CD4-positive, alpha-beta T cell (primary cell): ENCODE results near the gene PLP1. TPM values are rescaled to one million over a fixed set of nuclear protein-coding genes. Genes with fewer than 3 reads are reported as not detected.
A peak's percentile ranks its signal among the peaks of the same experiment; 100 is the strongest.

Source experiments
- ATAC-seq: fragments of 200-7000 bp; cut with Tn5 transposase; one replicate; pipeline ENCODE4 v1.10.0; 2022; ENCODE audit warnings: mild to moderate bottlenecking; ENCODE audit not compliant: poor library complexity
- CTCF ChIA-PET: fragments of 350-600 bp; sonication (Branson Sonifier 250); formaldehyde crosslinking; loops from one replicate; lab custom pipeline; 2021; ENCODE audit warnings: antibody characterized with exemption, inconsistent platforms; lab: Charles Lee
- POLR2A ChIA-PET: fragments of 350-600 bp; sonication (Branson Sonifier 250); formaldehyde crosslinking; loops from one replicate; lab custom pipeline; 2021; ENCODE audit warnings: antibody characterized with exemption, inconsistent platforms; lab: Charles Lee
- DNase-seq, 14 experiments: peaks; one replicate each; pipeline ENCODE4 v3.0.0-alpha.2; 2013 to 2020; ENCODE audit warnings: mixed read lengths in 2 of 14
- H3K27ac ChIP-seq, 2 donors: one replicate each; pipeline versions ENCODE4 v1.5.1 to v1.7.0; 2013; ENCODE audit warnings: low read length in 2 of 2, low read depth in 1 of 2, mild to moderate bottlenecking in 1 of 2
- H3K27me3 ChIP-seq, 2 experiments: 1 replicate in 1 of 2; 2 replicates in 1 of 2; pipeline versions ENCODE4 v1.6.1 to v1.7.0; 2013; ENCODE audit warnings: low read length in 2 of 2, control low read depth in 1 of 2, mild to moderate bottlenecking in 1 of 2, moderate library complexity in 1 of 2; ENCODE audit not compliant: insufficient read depth in 2 of 2, control insufficient read depth in 1 of 2
- H3K36me3 ChIP-seq: one replicate; pipeline ENCODE4 v1.6.1; 2013; ENCODE audit warnings: low read length, control low read depth; ENCODE audit not compliant: insufficient read depth
- H3K4me1 ChIP-seq: one replicate; pipeline ENCODE4 v1.6.1; 2013; ENCODE audit warnings: low read length, control low read depth; ENCODE audit not compliant: insufficient read depth
- H3K4me3 ChIP-seq: one replicate; pipeline ENCODE4 v1.5.1; 2013; ENCODE audit warnings: mild to moderate bottlenecking, low read length, moderate library complexity
- H3K9me3 ChIP-seq, 2 experiments: 1 replicate in 1 of 2; 2 replicates in 1 of 2; pipeline versions ENCODE4 v1.6.1 to v1.7.0; 2013; ENCODE audit warnings: low read length in 2 of 2, mild to moderate bottlenecking in 2 of 2, control low read depth in 1 of 2, moderate library complexity in 1 of 2; ENCODE audit not compliant: control insufficient read depth in 1 of 2, insufficient read depth in 1 of 2
- H3K27ac Mint-ChIP-seq: one replicate; pipeline ENCODE4 v1.8.0; 2020; ENCODE audit warnings: mixed read lengths
- H3K27me3 Mint-ChIP-seq: one replicate; pipeline ENCODE4 v1.8.0; 2021; ENCODE audit warnings: mixed read lengths
- H3K36me3 Mint-ChIP-seq: one replicate; pipeline ENCODE4 v1.8.0; 2021; ENCODE audit warnings: low read depth, mixed read lengths
- H3K4me1 Mint-ChIP-seq: one replicate; pipeline ENCODE4 v1.8.0; 2021; ENCODE audit warnings: low read depth, mixed read lengths
- H3K4me3 Mint-ChIP-seq: one replicate; pipeline ENCODE4 v1.8.0; 2020; ENCODE audit warnings: mild to moderate bottlenecking, mixed read lengths
- H3K9me3 Mint-ChIP-seq: one replicate; pipeline ENCODE4 v1.8.0; 2020; ENCODE audit warnings: mixed read lengths
- CTCF ChIP-seq: fragments of 200-600 bp; IDR thresholded peaks from one replicate; pipeline ENCODE4 v1.8.0; 2022; ENCODE audit warnings: antibody characterized with exemption, mild to moderate bottlenecking
- intact Hi-C, 2 experiments: fragments of 100-400 bp; cut with DNase I in 1 of 2; cut with micrococcal nuclease in 1 of 2; formaldehyde crosslinking; loops; one replicate each; pipeline versions ENCODE4 v1.15.1 to v1.9.0; 2023 to 2025; cut with DNase I, micrococcal nuclease
- total RNA-seq, 174 experiments: library from RNA in 2 of 174; stranded (reverse) in 2 of 174; gene quantifications; one replicate each; pipeline ENCODE4 v1.2.3 and lab custom pipeline; 2021 to 2026

Gene PLP1
- total RNA-seq, 2 experiments from 2014 or later = not detected

DNA sequence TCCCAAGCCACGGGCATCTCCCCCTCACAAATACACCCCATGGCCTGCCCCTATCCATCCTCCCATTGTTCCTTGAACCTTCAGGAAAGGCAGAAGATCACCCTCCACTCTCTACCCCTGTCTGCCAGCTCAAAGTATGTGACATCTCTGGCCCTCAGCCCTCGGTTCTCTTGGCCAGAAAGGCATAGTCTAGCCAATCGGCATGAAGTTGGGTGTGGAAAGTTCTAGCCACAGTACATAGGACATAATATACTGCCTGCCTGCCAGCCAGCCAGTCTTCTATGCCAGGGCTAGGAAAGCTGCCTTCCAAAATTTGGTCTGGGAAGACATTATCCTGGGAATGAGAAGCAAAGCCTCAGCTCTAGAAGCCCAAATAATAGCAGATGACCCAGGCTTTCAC, 3.2 kb upstream of the PLP1 start:
- no peak for TF ChIP-seq CTCF
- no peak for DNase-seq
- H3K27ac Mint-ChIP-seq = no peak overlapping the region
- no peaks in the 10 kb centered on the region for H3K4me1 Mint-ChIP-seq
- Histone ChIP-seq H3K4me3 (no peak overlapping the region), H3K4me1 (no peaks in the 10 kb centered on the region), H3K27ac (no peak overlapping the region), H3K27me3 (no peaks in the 10 kb centered on the region), H3K36me3 (no peaks in the 10 kb centered on the region), H3K9me3 (no peaks in the 10 kb centered on the region)
- intact Hi-C loops = no loop called here
- no peaks in the 10 kb centered on the region for H3K9me3 Mint-ChIP-seq
- H3K36me3 Mint-ChIP-seq = no peaks in the 10 kb centered on the region
- ATAC-seq = no peak
- POLR2A ChIA-PET = no interaction called here
- no peak overlapping the region for H3K4me3 Mint-ChIP-seq
- peaks cover 8% of the 10 kb centered on the region for H3K27me3 Mint-ChIP-seq
- CTCF ChIA-PET = no interaction called here

DNA sequence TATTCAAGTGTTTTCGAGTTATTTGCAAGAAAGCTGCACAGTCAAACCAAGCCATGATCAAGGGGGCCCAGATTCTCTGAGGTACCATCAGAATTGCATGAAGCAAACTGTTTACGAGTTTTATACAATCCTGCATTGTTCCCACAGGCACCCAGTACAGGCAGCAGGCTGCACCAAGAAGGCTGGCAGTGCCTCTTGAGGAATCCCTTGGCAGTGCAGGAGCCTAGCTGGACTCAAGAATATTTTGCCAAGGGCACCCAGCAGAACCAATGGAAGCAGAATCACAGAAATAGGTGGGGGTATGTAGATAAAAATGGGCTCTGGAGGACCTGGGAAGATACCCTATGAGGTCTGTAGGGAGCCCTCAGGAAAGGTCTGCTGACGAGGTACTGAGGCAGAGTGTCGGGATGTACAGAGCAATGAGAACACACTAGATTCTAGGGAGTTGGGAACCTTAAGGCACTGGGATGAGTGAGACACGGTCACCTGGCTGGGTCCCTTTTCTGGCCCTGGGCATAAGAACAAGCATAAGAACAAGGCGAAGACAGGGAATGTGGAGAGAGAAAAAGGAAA, 2.5 kb upstream of the PLP1 start:
- Histone ChIP-seq H3K36me3 (no peaks in the 10 kb centered on the region), H3K27ac (no peak overlapping the region), H3K9me3 (no peaks in the 10 kb centered on the region), H3K4me1 (no peaks in the 10 kb centered on the region), H3K27me3 (no peaks in the 10 kb centered on the region), H3K4me3 (no peak overlapping the region)
- no peak overlapping the region for H3K4me3 Mint-ChIP-seq
- no peaks in the 10 kb centered on the region for H3K9me3 Mint-ChIP-seq
- ATAC-seq = no peak
- POLR2A ChIA-PET = no interaction called here
- no peaks in the 10 kb centered on the region for H3K36me3 Mint-ChIP-seq
- no peaks in the 10 kb centered on the region for H3K4me1 Mint-ChIP-seq
- TF ChIP-seq CTCF = no peak
- peaks cover 8% of the 10 kb centered on the region for H3K27me3 Mint-ChIP-seq
- DNase-seq = peak in 1 of 14 experiments; percentile 7
- intact Hi-C loops = no loop called here
- CTCF ChIA-PET = no interaction called here
- H3K27ac Mint-ChIP-seq = no peak overlapping the region

- Histone ChIP-seq H3K27ac (no peak overlapping the region), H3K4me1 (no peaks in the 10 kb centered on the region), H3K27me3 (no peaks in the 10 kb centered on the region), H3K4me3 (no peak overlapping the region), H3K9me3 (no peaks in the 10 kb centered on the region), H3K36me3 (no peaks in the 10 kb centered on the region)
- H3K4me3 Mint-ChIP-seq = no peak overlapping the region
- POLR2A ChIA-PET = no interaction called here
- H3K4me1 Mint-ChIP-seq = no peaks in the 10 kb centered on the region
- no peak overlapping the region for H3K27ac Mint-ChIP-seq
- no peaks in the 10 kb centered on the region for H3K9me3 Mint-ChIP-seq
- no peaks in the 10 kb centered on the region for H3K36me3 Mint-ChIP-seq
- no peak for DNase-seq
- H3K27me3 Mint-ChIP-seq = peaks cover 8% of the 10 kb centered on the region
- TF ChIP-seq CTCF = no peak
- no peak for ATAC-seq
- intact Hi-C loops = no loop called here
- CTCF ChIA-PET = no interaction called here
Observed at GRCh38 chrX:103779141-103779789, 2.6 kb downstream of the PLP1 start.
